ENCODE data around the gene GABBR2.
"Not testable (repeated sequence)": the region's sequence is repeated elsewhere in the genome, so short reads cannot be mapped to it uniquely, and the experiment has no call there.

GABBR2 gene

DNA sequence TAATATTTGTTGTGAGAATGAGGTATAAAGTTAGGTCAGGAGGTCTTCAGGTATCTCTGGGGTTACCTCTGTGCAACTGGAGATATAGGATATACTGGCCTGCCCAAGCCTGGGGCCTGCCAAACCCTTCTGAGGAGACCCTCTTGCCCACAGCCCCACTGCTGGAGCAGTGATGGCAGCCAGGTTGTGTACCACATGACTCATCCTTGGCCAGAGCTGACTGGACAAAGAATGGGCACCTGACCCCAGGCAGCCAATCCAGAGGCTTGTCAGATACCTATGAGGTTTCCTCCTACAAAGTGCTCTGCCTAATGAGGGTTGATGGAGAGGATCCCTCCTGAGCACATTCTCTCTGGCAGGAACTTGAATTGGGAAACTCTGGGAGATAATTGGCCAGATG, 397.2 kb downstream of the GABBR2 start:
- FAIRE-seq = no peak

DNA sequence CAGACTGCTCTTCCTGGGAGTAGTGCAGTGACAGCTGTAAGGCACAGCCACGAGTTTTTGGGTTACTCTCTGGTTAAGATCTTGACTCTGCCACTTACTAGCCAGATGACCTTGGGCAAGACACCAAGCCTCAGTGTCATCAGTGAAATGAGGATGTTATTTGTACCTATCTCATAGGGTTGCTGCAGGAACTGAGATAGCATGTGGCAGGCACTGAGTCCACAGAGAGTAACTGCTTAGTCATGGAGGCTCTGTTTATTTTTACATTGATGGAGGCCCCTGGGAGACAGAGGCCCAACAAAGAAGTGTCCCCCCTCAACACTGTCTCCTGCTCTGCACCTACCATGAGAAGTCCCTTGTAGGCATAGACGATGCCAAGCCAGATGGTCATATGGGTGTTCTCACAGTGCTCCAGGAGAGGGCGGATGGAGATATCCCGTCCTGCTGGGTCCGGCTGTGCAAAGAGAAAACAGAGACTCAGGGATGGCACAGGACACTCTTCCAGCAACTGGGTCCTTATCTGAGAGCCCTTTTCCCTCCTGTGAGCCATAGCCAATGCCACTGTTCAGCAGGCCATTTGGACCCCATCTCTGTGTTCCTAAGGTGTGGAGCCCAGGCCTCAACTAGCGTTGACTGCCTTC, 397.9 kb downstream of the GABBR2 start:
- no peak for FAIRE-seq

- no peak for FAIRE-seq
Observed at GRCh38 chr9:98306384-98307145, 402.2 kb downstream of the GABBR2 start.

GRCh38 chr9:98304381-98304780, 404.4 kb downstream of the GABBR2 start:
- no peak for FAIRE-seq

DNA sequence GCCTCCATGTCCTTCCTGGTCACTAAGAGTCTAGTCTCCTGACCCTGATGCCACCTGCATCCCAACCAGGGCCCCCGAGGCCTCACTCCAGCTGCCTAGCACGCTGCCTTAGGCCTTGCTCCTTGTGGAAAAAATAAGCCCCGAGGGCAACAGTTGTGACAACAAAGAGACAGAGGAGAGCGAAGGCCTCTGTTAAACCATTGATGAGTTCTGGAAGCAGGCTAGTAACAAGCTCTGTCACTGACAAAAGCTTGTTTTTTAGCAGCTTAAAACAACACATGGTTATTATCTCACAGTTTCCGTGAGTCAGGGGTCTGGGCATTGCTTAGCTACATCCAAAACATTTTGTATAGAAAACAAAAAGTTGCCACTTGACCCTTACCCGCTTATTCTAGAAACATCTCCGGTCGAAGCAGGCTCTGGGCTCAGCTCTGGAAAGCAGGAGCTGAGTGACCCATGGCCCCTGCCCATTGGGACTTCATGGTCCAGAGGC, 405.1 kb downstream of the GABBR2 start:
- FAIRE-seq = no peak

DNA sequence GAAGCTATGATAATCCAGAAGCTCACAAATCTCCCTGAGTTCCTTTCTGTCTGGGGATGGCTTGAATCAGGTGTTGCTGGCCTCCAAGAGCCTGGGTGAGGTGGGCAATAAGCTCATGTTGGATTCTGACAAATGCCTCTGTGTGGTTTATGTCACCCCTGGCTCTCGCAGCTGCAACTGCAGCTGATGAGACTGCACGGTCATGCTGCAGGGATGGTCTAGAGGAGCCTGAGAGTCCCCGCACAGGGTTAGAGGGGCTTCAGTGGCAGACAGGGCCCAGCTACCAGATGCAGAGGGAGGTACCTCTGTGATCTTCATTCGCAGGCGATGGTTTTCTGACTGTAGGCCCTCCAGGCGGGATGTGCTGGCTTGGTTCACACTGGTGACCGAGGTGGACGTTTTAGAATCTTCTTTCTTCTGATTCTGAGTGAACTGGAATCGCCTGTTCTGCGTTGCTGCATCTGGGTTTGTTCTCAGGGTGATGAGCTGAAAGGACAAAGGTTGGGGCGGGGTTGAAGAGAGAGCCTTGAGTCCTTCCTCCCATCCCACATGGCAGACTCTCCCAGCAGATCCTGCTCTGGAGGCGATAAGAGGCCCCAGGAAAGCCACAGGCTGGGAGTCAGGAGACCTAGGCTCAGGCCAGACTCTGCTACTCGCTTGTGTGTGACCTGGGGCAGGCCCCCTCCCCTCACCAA, 405.6 kb downstream of the GABBR2 start:
- no peak for FAIRE-seq

DNA sequence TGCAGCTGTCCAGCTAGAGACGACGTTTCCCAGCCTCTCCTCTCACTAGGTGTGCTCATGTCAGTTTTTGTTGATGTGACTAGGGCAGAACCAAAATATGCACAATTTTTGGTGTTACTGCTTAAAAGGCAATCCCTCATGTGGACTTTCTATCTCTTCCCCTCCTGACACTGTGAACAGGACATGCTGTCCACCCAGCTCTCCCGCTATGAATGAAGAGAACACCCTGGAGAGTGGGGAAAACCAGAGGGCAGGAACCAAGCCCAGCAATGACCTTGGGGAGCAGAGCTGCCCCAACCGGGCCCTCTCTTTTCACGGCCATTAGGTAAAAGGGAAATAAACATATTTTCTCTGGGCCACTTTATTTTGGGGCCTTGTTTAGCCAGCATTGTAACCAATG, 406.6 kb downstream of the GABBR2 start:
- FAIRE-seq = no peak

GRCh38 chr9:98300611-98301010, 408.1 kb downstream of the GABBR2 start:
- no peak for FAIRE-seq

DNA sequence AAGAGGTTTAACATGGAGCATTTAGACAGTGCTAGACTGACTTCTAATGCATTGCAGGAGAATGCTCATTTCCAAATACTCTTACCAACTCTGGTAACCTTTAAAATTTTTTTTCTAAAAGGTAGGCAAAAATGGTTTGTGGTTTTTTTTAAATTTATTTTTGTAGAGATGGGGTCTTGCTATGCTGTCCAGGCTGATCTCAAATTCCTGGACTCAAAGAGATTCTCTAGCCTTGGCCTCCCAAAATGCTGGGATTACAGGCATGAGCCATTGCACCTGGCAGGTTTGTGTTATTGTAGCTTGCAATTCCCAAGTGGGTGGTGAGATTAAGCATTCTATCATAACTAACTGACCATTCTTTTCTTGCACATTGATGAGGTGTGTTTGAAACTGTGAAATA, 410.3 kb downstream of the GABBR2 start:
- FAIRE-seq = no peak

DNA sequence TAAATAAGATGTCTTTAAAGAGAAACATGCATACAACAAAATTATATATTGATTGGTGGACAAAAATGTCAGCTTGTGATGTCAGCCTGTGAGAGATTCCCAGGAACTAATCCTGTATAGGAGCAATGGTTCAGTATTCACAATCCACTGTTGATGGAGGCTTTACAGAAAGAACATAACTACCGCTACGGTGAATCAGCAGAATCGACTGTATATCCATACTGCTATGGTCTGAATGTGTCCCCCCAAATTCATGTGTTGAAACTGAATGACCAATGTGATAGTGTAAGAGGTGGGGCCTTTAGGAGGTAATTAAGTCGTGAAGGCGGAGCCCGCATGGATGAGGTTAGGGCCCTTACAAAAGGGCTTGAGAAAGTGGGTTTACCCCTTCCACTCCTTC, 412.9 kb downstream of the GABBR2 start:
- no peak for FAIRE-seq

GRCh38 chr9:98291820-98292219, 416.9 kb downstream of the GABBR2 start:
- FAIRE-seq = no peak

GRCh38 chr9:98290411-98290810, 418.3 kb downstream of the GABBR2 start:
- no peak for FAIRE-seq

DNA sequence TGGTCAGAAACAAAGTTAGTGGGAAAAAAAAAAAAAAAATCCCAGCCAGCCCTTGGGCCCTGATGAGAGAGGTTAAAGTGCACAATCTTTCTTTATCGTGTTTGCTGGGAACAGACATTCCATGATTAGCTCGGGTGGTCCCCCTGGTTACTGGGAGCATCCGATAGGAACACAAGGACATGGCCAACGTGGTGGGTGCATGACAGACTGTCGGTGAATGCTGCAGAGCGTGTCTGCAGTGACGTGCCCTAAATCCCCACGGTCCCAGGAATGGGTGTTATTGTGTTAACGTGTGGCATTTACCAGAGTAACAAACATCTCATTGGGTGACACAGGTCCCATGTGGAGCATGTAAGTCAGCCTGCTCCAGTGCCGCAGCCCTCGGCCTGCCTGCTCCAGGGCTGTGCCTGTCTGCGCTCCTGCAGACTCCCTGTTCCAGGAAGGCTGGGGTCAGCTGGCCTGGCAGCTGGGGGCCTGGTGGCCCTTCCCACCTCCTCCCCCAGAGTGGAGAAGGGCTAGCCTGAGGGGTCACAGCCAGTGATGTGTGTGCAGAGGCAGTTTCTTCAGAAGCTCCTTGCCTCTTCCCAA, 419.0 kb downstream of the GABBR2 start:
- FAIRE-seq = no peak

GRCh38 chr9:98288881-98289280, 419.9 kb downstream of the GABBR2 start:
- FAIRE-seq = no peak

GRCh38 chr9:98287384-98287783, 421.4 kb downstream of the GABBR2 start:
- FAIRE-seq = no peak

GRCh38 chr9:98285446-98285845, 423.3 kb downstream of the GABBR2 start:
- no peak for FAIRE-seq

DNA sequence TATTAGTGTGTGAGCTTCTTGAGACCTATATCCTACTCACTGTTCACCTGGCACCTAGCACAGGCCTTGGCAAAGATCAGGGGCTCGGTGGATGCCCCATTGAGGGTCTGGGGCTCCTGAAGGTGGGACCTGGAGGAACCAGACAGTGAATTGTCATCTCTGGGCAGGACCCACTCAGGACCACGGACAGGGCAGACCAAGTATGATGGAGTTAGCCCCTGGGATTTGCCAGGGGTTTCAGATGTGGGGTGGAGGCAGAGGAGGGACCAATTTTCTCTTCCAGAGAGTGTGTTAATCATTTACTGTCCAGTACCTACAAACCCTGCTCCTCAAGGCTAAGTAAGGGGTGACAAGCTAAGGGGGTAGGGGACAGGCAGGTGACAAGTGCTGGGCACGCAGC, 424.0 kb downstream of the GABBR2 start:
- FAIRE-seq = no peak

DNA sequence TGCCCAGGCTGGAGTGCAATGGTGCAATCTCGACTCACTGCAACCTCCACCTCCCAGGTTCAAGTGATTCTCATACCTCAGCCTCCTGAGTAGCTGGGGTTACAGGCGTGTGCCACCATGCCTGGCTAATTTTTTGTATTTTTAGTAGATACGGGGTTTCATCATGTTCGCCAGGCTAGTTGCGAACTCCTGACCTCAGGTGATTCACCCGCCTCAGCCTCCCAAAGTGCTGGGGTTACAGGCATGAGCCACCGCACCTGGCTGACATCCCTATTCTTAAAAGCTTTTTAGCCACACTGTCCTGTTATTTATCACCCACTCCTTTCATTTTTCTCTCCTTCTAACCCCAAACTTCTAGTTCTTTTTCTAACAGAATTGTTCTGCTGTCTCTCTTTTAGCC, 425.6 kb downstream of the GABBR2 start:
- FAIRE-seq = not testable (repeated sequence)

DNA sequence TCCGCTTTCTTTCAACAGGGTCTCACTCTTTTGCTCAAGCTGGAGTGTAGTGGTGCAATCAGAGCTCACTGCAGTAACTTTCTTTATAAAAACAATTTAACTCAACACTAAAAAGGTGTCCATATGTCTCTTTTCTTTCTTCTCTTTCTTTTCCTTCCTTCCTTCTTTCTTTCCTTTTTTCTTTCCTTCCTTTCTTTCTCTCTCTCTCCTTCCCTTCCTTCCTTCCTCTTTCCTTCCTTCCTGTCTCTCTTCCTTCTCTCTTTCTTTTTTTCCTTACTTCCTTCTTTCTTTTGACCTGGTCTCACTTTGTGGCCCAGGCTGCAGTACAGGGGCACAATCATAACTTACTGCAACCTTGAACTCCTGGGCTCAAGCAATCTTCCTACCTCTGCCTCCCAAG, 427.5 kb downstream of the GABBR2 start:
- FAIRE-seq = no peak

GRCh38 chr9:98280574-98280973, 428.2 kb downstream of the GABBR2 start:
- no peak for FAIRE-seq

- FAIRE-seq = no peak
Observed at GRCh38 chr9:98280162-98280561, 428.6 kb downstream of the GABBR2 start.

- FAIRE-seq = no peak
Observed at GRCh38 chr9:98276907-98277469, 431.7 kb downstream of the GABBR2 start.

GRCh38 chr9:98275159-98275558, 433.6 kb downstream of the GABBR2 start:
- no peak for FAIRE-seq

All from colon (tissue), 2 donors.